OCI-LY1 (cell line): ENCODE results near the gene TLE4.

Experiments
- EZH2 ChIP-seq: fragments of 200-600 bp; sonication (generic), shearing (Covaris generic); IDR thresholded peaks from 2 replicates; pipeline ENCODE4 v1.8.0; 2017; ENCODE audit warnings: borderline replicate concordance, mixed run types, mild to moderate bottlenecking, antibody characterized with exemption, low read length, moderate library complexity, mixed read lengths
- TF ChIP-seq, protein P1 (sequence below): fragments of 200-600 bp; sonication (generic), shearing (Covaris generic); IDR thresholded peaks from 2 replicates; pipeline ENCODE4 v1.5.1; 2017; ENCODE audit warnings: mild to moderate bottlenecking, antibody characterized with exemption, low read length, moderate library complexity, mixed read lengths

DNA sequence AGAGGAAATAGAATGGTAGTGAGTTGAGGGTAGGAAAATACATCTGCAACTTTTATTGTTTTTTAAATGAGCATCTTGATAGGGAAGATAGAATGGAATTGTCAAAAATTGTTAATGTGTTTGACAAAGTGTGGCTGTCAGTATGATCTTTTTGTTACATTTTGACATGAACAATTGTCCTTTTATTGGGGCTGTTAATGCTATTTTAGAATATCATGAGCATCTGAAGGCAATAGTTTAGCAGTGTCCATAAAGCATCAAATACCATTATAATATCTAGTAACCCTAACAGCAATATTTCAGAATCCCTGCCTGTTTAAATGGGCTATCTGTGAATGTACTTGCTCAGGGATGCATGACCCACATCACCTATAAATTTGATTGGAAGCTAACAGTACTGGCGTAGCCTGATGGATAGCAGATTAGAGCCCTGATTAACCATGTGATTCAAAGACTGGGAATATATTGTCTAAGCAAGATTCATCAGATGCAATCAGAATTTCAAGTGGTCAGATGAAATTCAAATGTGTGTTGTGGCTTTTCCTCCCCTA lies 37.8 kb downstream of the TLE4 start:
- TF ChIP-seq, protein P1, sequence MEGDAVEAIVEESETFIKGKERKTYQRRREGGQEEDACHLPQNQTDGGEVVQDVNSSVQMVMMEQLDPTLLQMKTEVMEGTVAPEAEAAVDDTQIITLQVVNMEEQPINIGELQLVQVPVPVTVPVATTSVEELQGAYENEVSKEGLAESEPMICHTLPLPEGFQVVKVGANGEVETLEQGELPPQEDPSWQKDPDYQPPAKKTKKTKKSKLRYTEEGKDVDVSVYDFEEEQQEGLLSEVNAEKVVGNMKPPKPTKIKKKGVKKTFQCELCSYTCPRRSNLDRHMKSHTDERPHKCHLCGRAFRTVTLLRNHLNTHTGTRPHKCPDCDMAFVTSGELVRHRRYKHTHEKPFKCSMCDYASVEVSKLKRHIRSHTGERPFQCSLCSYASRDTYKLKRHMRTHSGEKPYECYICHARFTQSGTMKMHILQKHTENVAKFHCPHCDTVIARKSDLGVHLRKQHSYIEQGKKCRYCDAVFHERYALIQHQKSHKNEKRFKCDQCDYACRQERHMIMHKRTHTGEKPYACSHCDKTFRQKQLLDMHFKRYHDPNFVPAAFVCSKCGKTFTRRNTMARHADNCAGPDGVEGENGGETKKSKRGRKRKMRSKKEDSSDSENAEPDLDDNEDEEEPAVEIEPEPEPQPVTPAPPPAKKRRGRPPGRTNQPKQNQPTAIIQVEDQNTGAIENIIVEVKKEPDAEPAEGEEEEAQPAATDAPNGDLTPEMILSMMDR, result no peak
- TF ChIP-seq EZH2, result no peak
